Activated T-cell treated with anti-CD3 and anti-CD28 coated beads, Interleukin-2, amount 50 U/mL, for 4 hours (primary cell): ENCODE results near the gene TSC1. TPM values are rescaled to one million over a fixed set of nuclear protein-coding genes. Genes with fewer than 3 reads are reported as not detected.
A peak's percentile ranks its signal among the peaks of the same experiment; 100 is the strongest.

Experiments
- ATAC-seq, 2 donors: fragments of 200-7000 bp; cut with Tn5 transposase; one replicate each; pipeline ENCODE4 v1.10.0; 2021
- DNase-seq: peaks from one replicate; pipeline ENCODE4 v3.0.0-alpha.2; 2020
- H3K27me3 Mint-ChIP-seq: one replicate; pipeline ENCODE4 v1.8.0; 2021; ENCODE audit warnings: low read depth, mixed read lengths
- H3K36me3 Mint-ChIP-seq: one replicate; pipeline ENCODE4 v1.8.0; 2022; ENCODE audit warnings: mixed read lengths; ENCODE audit not compliant: insufficient read depth
- H3K4me1 Mint-ChIP-seq: one replicate; pipeline ENCODE4 v1.8.0; 2021; ENCODE audit warnings: low read depth, mixed read lengths
- H3K4me3 Mint-ChIP-seq: one replicate; pipeline ENCODE4 v1.8.0; 2021; ENCODE audit warnings: mild to moderate bottlenecking, moderate library complexity, mixed read lengths
- H3K9me3 Mint-ChIP-seq: one replicate; pipeline ENCODE4 v1.8.0; 2021; ENCODE audit warnings: mixed read lengths
- total RNA-seq, 3 donors: library from RNA; stranded (reverse); gene quantifications; one replicate each; pipeline ENCODE4 v1.2.1, GENCODE V29; 2021

The TSC1 gene
- total RNA-seq, 3 donors from 2014 or later = 23.6 to 26.8 (median 24.0) TPM

DNA sequence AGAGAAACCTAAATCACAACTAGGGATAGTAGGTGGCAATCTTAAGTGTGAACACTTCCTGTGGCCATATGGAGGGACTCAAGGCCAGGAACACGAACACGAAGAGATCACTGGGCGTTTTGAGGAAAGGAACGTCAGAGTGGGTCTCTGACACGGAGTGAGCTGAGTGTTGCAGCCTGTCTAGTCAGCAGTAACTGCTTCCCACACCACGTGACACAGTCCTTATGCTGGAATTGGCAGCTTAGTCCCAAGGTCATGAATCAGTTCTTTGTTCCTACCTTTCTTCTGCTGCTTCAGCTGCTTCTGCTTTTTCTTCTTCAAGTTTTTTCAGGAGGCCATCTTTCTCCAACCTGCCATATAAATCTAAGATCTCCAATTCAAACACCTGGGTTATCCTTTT is 47.5 kb downstream of the TSC1 start:
- no peaks in the 10 kb centered on the region for H3K9me3 Mint-ChIP-seq
- ATAC-seq (no peak), DNase-seq (no peak)
- no peak overlapping the region for H3K4me3 Mint-ChIP-seq
- H3K36me3 Mint-ChIP-seq = peaks cover 38% of the 10 kb centered on the region
- H3K4me1 Mint-ChIP-seq = no peaks in the 10 kb centered on the region
- no peaks in the 10 kb centered on the region for H3K27me3 Mint-ChIP-seq

DNA sequence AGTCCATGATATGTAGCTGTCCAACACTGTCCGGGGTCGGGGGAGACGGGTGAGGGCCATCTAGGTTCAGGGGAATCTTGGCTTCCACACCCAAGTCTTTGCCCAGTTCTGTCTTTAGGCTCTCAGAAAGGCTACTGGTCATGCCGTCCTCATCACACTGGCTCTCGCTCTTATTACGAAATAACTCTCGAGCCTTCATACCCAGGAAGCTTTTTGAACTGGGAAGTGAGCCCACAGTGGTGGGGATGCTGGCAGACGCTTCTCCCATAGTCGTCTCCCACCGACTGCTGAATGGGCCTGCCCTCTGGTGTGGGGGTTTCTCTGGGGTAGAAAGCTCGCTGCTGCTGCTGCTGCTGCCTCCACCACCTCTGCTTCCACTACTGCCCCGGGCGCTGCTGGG is 48.2 kb downstream of the TSC1 start:
- no peaks in the 10 kb centered on the region for H3K27me3 Mint-ChIP-seq
- H3K4me3 Mint-ChIP-seq = no peak overlapping the region
- DNase-seq = no peak
- no peaks in the 10 kb centered on the region for H3K4me1 Mint-ChIP-seq
- H3K9me3 Mint-ChIP-seq = no peaks in the 10 kb centered on the region
- H3K36me3 Mint-ChIP-seq = peaks cover 38% of the 10 kb centered on the region
- ATAC-seq = no peak

DNA sequence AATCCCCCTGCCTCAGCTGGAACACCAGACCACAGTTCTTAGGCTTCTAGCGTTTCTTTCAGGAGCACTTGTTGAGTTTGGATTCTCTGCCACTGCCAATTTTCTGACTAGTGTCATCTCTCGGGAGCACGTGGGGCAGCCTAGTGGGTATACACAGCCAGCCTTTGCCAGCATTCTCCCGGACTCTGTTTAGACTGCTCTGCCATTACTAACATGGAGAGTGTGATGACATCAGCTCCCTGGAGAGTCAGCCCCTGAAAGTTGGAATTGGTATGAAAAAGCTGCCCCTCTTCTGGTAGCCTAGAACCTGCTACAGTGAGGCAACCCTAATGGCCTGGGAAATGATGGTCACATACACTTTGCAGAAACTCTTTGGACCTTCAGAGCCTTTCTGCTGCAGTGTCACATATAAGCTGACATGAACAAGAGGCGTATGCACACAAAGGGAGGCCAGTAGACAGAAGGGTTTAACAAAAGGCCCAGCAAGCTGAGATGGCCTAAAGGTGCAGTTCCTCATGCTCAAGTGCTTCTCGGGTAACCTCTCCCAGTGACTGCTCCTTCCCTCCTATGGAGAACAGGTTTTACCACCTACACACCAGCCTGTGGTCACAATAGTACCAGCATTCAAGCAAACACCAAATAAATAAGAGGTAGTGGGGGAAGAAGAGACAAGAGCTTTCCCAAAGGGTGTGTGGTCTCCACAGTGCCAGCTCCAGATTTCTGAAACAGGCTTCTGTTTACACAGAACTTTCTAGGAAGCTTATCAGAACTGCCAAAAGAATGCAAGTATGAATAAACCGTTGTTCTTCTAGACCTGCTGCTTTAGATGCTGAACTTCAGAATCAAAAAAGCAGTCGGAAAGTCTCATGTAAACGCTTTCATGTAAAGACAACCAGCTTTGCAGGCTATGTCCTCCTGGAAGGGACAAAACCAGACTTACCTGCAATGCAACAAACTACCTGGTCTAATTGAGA is 49.3 kb downstream of the TSC1 start:
- no peak overlapping the region for H3K4me3 Mint-ChIP-seq
- H3K4me1 Mint-ChIP-seq = no peaks in the 10 kb centered on the region
- peaks cover 29% of the 10 kb centered on the region for H3K36me3 Mint-ChIP-seq
- no peaks in the 10 kb centered on the region for H3K27me3 Mint-ChIP-seq
- DNase-seq (no peak), ATAC-seq (no peak)
- H3K9me3 Mint-ChIP-seq = no peaks in the 10 kb centered on the region

DNA sequence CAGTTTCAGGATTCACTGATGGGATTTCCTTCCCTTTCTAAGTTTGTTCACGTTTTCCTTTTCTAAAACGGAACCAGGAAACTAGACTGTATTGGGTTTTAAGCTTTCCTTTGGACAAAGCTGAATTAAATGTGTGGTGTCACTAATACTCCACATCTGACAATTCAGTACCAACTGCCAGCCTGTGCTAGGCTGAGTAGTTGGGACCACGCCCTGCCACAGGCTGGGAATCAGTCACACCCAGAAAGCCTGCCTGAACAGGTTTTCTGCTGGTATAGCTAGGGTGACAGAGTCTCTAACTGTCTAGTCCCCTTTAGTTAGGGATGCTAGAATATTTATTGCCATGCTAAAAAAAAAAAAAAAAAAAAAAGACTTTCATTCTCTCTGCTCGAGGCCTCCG is 50.1 kb downstream of the TSC1 start:
- no peaks in the 10 kb centered on the region for H3K27me3 Mint-ChIP-seq
- no peak overlapping the region for H3K4me3 Mint-ChIP-seq
- no peaks in the 10 kb centered on the region for H3K9me3 Mint-ChIP-seq
- no peak for ATAC-seq
- peaks cover 29% of the 10 kb centered on the region for H3K36me3 Mint-ChIP-seq
- H3K4me1 Mint-ChIP-seq = no peaks in the 10 kb centered on the region
- no peak for DNase-seq

DNA sequence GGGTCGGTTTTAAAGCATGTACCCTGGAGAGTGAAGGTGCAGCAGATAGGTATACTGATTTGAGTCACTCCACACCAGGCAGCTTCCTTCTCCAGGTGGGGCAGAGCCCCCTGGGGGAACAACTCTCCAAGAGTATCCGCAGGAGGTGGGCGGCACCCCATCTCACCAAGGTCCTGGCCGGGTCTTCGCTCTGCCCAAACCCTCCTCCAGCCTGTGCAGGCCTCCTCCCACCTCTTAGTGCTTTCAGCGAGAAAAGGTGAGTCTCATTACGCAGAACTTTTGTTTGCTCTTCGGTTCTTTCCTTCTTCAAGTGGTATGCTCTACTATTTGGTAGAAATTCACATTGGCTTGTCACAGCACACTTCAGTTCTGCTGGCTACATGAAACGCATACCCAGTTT is 52.0 kb downstream of the TSC1 start:
- ATAC-seq = no peak
- peaks cover 4% of the 10 kb centered on the region for H3K4me1 Mint-ChIP-seq

DNA sequence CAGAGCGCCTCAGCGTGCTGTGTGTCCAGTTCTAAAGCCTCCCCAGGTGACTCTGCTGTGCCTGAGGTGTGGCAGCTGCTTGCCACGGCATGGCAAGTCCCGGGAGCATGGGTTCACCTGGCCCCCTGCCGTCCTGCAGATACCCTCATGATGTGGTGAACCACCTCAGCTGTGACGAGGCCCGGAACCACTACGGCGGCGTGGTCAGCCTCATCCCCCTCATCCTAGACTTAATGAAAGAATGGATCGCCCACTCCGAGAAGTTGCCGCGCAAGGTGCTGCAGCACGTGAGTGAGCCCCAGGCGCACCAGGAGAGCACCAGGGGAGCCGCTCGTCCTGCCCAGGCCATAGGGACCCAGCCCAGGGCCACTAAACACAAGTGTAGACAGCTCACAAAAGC is 56.3 kb downstream of the TSC1 start:
- Mint-ChIP-seq H3K27me3 (no peaks in the 10 kb centered on the region), H3K36me3 (no peaks in the 10 kb centered on the region), H3K4me3 (no peak overlapping the region), H3K9me3 (no peaks in the 10 kb centered on the region), H3K4me1 (peaks cover 4% of the 10 kb centered on the region)
- ATAC-seq (no peak), DNase-seq (no peak)

More for the DNA sequence above, 52.0 kb downstream of the TSC1 start:
- Mint-ChIP-seq H3K9me3 (no peaks in the 10 kb centered on the region), H3K4me3 (no peak overlapping the region), H3K27me3 (no peaks in the 10 kb centered on the region), H3K36me3 (peaks cover 22% of the 10 kb centered on the region)
- no peak for DNase-seq

DNA sequence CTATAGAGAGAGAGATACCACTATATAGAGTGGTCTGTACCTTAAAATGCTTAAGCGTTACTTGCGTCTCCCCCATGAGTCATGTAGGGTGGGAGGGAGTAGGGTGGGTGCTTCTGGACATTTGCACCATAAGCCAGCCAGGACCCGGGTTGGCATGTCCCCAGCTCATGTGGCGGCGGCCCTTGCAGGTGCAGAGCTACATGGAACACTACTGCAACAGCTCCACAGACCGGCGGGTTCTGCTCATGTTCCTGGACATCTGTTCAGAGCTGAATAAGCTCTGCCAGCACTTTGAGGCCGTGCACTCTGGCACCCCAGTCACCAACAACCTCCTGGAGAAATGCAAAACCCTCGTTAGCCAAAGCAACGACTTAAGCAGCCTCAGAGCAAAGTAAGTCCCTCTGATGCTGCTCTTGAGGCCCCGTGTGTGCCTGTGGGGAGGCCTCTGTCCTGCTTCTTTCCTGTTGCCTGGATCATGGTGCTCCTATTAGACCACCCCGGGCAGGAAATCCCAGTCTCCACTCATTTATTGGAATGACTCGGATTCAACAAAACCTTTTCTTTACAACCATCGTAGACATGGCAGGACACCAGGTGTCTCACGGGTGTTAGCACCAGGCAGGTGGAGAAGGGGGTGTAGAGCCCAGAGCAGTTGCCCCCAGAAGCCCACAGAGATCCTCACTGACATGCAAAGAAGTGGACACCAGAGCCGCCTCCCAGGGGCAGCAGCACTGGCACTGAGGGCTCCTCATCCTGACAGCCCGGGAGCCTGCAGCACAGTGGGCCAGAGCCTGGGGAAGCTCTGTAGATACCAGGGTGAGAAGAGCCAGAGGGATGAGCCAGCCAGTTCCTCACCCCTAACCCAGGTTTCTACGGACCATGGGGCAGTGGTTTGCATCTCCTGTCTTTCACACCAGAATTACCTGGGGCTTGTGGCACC is 57.0 kb downstream of the TSC1 start:
- DNase-seq = no peak
- no peaks in the 10 kb centered on the region for H3K36me3 Mint-ChIP-seq
- no peaks in the 10 kb centered on the region for H3K27me3 Mint-ChIP-seq

DNA sequence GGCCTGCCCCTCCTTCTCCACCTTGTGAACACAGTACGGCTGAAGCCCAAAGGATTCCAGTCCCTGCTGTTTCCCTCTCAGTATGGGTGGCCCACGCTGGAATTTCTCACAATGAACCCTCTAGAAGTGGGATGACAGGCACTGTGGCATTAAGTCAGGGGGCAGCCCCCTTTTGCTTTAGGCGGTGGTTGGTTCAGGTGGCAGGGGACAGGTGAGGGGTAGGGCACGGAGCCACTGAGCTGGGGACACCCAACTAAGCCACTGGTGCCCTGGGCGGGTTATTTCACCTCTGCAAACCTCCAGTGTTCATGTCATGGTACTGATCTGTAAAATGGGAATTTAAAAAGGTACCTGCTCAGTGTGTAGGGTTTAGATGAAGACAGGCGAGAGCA is 58.1 kb downstream of the TSC1 start:
- Mint-ChIP-seq H3K4me1 (peaks cover 4% of the 10 kb centered on the region), H3K27me3 (no peaks in the 10 kb centered on the region), H3K36me3 (no peaks in the 10 kb centered on the region), H3K9me3 (no peaks in the 10 kb centered on the region), H3K4me3 (no peak overlapping the region)
- ATAC-seq (no peak), DNase-seq (no peak)

More for the DNA sequence above, 57.0 kb downstream of the TSC1 start:
- Mint-ChIP-seq H3K9me3 (no peaks in the 10 kb centered on the region), H3K4me1 (peaks cover 4% of the 10 kb centered on the region), H3K4me3 (no peak overlapping the region)
- ATAC-seq = no peak

DNA sequence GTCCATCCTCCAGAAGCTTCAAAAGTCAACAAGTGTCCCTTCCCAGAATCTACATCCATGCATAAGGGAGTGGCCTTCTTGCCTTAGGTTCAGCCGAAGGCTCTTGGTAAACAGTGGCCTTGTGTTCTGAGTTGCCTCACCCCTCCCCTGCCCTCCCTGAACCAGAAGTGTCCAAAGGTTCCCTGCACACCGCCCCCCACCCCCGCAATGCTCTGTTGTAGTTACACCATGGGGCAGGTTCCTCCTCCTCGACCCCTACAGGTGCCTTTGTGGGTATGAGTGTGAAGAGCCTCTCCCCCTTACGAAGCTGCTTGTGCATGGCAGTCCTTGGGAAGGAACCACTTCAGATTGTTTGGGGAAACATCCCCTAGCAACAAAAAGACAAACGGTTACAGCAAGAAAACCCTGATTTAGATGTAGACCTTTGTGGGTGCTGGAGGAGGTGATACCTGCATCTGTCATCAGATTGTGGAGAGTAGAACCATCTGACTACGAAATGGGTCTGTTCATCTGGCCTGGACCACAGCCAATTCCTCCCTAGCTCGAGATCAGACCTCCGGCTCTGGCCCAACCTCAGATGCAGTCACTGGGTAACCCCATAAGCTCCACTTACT is 58.6 kb downstream of the TSC1 start:
- no peak for ATAC-seq
- H3K9me3 Mint-ChIP-seq = no peaks in the 10 kb centered on the region
- no peak for DNase-seq
- H3K4me1 Mint-ChIP-seq = peaks cover 4% of the 10 kb centered on the region
- no peaks in the 10 kb centered on the region for H3K36me3 Mint-ChIP-seq
- no peaks in the 10 kb centered on the region for H3K27me3 Mint-ChIP-seq
- no peak overlapping the region for H3K4me3 Mint-ChIP-seq

DNA sequence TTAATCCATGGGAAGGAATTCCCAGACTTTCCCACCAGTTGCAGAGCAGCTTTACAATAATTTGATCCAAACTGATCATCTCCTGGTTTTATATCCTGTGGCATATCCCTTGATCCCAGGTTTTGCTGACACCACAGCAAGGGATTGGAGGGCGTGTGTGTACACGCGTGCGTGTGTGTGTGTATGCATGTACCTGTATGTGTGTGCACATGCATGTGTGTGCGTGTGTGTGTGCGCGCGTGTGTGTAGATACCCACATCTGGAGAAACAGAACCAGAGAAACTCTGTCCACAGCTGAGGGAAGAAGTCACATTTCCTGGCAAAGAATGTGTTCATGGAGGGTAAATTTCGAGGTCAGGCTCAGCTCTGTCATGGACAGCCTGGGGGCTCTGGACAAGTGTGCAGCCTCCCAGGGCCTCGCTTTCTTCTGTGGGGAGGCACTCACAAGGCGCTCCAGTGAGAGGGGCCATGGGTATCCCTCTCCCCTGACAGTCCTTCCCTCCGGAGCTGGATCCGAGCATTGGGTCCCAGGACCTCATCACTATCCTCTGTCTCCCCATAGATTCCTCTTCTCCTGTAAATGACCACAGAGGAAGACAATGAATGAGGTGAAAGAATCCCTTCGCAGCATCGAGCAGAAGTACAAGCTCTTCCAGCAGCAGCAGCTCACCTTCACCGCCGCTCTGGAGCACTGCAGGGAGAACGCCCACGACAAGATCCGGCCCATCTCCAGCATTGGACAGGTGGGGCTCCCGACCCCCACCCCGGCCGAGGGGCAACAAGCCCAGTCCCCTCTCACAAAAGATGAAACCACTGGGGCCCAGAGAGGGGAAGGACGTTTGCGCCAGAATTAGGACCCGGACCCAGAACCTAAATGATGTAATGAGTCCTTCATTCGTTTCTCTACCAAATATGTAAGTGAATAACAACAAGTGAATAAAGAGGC is 60.8 kb downstream of the TSC1 start:
- H3K9me3 Mint-ChIP-seq = no peaks in the 10 kb centered on the region
- peaks cover 8% of the 10 kb centered on the region for H3K4me1 Mint-ChIP-seq
- H3K36me3 Mint-ChIP-seq = no peaks in the 10 kb centered on the region
- ATAC-seq (no peak), DNase-seq (no peak)
- H3K4me3 Mint-ChIP-seq = no peak overlapping the region
- H3K27me3 Mint-ChIP-seq = no peaks in the 10 kb centered on the region

DNA sequence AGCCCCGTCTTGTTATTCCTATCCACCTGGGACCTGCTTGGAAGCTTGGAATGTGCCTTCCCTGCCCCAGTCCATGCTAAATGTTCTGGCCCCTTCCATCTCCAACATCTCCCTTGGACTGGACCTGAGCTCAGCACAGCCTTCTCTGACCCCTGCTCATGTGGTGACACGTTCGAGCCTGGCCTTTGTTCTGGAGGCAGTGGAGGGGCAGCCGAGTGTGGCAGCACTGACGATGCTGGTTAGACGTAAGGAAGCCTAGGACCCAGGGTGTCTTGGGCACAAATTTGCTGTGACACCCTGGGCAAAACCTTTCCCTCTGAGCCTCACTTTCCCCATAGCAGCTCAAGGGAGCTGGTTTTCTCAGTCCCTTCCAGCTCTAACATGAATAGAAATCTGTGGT is 61.8 kb downstream of the TSC1 start:
- ATAC-seq (no peak), DNase-seq (no peak)
- Mint-ChIP-seq H3K36me3 (no peaks in the 10 kb centered on the region), H3K4me1 (peaks cover 7% of the 10 kb centered on the region), H3K9me3 (no peaks in the 10 kb centered on the region), H3K4me3 (no peak overlapping the region), H3K27me3 (no peaks in the 10 kb centered on the region)

DNA sequence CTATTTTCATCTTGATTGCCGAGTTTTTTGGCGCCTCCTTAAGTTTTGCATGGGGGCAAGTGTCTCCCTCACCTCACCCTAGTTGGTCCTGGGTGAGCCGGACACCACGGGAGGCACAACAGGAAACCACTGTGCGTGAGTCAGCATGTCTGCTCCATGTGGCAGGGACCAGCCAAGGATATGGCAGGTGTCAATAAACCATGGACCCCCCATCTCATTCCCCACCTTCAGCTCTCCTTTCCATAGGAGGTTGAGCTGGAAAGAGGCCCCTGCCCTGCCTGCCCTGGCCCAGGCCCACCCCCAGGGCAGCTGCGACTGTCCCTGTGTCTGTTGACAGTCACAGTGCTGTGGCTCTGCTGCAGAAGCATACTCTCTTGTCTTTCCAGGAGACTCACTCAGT is 62.6 kb downstream of the TSC1 start:
- DNase-seq (no peak), ATAC-seq (no peak)
- H3K9me3 Mint-ChIP-seq = no peaks in the 10 kb centered on the region
- peaks cover 9% of the 10 kb centered on the region for H3K4me1 Mint-ChIP-seq
- H3K36me3 Mint-ChIP-seq = no peaks in the 10 kb centered on the region
- no peak overlapping the region for H3K4me3 Mint-ChIP-seq
- no peaks in the 10 kb centered on the region for H3K27me3 Mint-ChIP-seq

DNA sequence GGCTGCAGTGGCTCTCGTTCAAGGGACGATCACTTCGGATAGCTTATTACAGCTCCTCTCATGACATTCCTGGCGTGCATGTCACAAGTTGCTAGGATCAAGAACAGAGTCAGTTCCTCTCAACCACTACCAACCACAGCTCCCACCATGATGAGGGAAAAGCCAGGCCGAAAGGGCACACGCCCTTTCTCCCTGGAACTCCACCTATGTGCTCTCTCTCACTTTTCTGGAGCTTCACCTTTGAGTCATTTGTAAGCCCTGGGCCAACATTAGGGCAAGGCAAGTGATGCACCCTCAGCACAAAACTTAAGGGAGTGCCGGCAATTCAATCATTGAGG is 64.1 kb downstream of the TSC1 start:
- DNase-seq = no peak

More for the DNA sequence above, 64.1 kb downstream of the TSC1 start:
- no peak for ATAC-seq
- H3K4me1 Mint-ChIP-seq = peaks cover 9% of the 10 kb centered on the region
- H3K36me3 Mint-ChIP-seq = no peaks in the 10 kb centered on the region
- H3K4me3 Mint-ChIP-seq = peak overlapping the region; percentile 3
- H3K27me3 Mint-ChIP-seq = no peaks in the 10 kb centered on the region
- no peaks in the 10 kb centered on the region for H3K9me3 Mint-ChIP-seq
